HCT116 (cell line): Measurements from ENCODE around the gene SEMA4A. TPM values are rescaled to one million over a fixed set of nuclear protein-coding genes. Genes with fewer than 3 reads are reported as not detected.
A peak's percentile ranks its signal among the peaks of the same experiment; 100 is the strongest.

ENCODE experiments used
- ATAC-seq: fragments of 200-7000 bp; cut with Tn5 transposase; 2 replicates; pipeline ENCODE4 v1.9.1; 2020; ENCODE audit warnings: mild to moderate bottlenecking, moderate library complexity
- BruUV-seq: library from RNA; stranded (reverse); fragments of 400-500 nt; replicated peaks from 2 replicates; lab custom pipeline; 2021; lab: Mats Ljungman, UMichigan
- CTCF ChIA-PET: fragments of 300-600 bp; sonication (Branson Sonifier 250); formaldehyde crosslinking; loops from one replicate; lab custom pipeline; 2021; ENCODE audit warnings: antibody characterized with exemption; lab: Charles Lee
- POLR2A ChIA-PET: fragments of 300-600, 350-600 bp; sonication (Branson Sonifier 250); formaldehyde crosslinking; loops from one replicate; lab custom pipeline; 2021; ENCODE audit warnings: antibody characterized with exemption; lab: Charles Lee
- RAD21 ChIA-PET, 2 experiments: fragments of 300-600 bp; sonication (Branson Sonifier 250); formaldehyde crosslinking; loops; one replicate each; lab custom pipeline; 2023; ENCODE audit warnings: low total read pairs in 2 of 2; ENCODE audit not compliant: uncharacterized antibody in 2 of 2, unreplicated experiment in 2 of 2, low non-redundant PET in 1 of 2; lab: Charles Lee
- DNase-seq: peaks from one replicate; pipeline ENCODE4 v3.0.0-alpha.2; 2010; ENCODE audit warnings: low read depth, low spot score
- H2AFZ ChIP-seq: fragments of 200-600 bp; shearing (Covaris generic), sonication (generic); 2 replicates; pipeline ENCODE4 v1.6.1; 2017; ENCODE audit warnings: low read depth, mixed run types, mixed read lengths, antibody characterized with exemption, low read length; ENCODE audit not compliant: poor library complexity, severe bottlenecking
- H3K27ac ChIP-seq: 2 replicates; pipeline ENCODE4 v1.5.1; 2012; ENCODE audit warnings: low read depth, low read length
- H3K27me3 ChIP-seq: fragments of 200-600 bp; sonication (generic); 2 replicates; pipeline ENCODE4 v1.6.1; 2016; ENCODE audit warnings: mixed run types, low read length, mixed read lengths; ENCODE audit not compliant: insufficient read depth
- H3K36me3 ChIP-seq, 2 experiments: fragments of 200-500 bp in 1 of 2; fragments of 200-600 bp in 1 of 2; sonication (Bioruptor generic) in 1 of 2; sonication (generic) in 1 of 2; 2 replicates each; pipeline versions ENCODE4 v1.5.1 to v1.6.1; 2014 to 2016; ENCODE audit warnings: low read length in 2 of 2, inconsistent platforms in 1 of 2, mixed read lengths in 1 of 2, mixed run types in 1 of 2; ENCODE audit not compliant: insufficient read depth in 2 of 2, control insufficient read depth in 1 of 2
- H3K4me1 ChIP-seq, 2 experiments: fragments of 200-600 bp in 1 of 2; sonication (generic) in 1 of 2; 2 replicates each; pipeline versions ENCODE4 v1.5.1 to v1.6.1; 2012 to 2017; ENCODE audit warnings: low read length in 2 of 2, inconsistent platforms in 1 of 2, mild to moderate bottlenecking in 1 of 2, mixed read lengths in 1 of 2, mixed run types in 1 of 2, moderate library complexity in 1 of 2; ENCODE audit not compliant: insufficient read depth in 2 of 2, control insufficient read depth in 1 of 2
- H3K4me2 ChIP-seq: fragments of 200-600 bp; sonication (generic); 2 replicates; pipeline ENCODE4 v1.6.1; 2017; ENCODE audit warnings: mixed run types, low read length, mixed read lengths
- H3K4me3 ChIP-seq, 2 experiments: fragments of 200-600 bp in 1 of 2; sonication (generic) in 1 of 2; replicated peaks in 1 of 2; 2 replicates each; pipeline ENCODE4 v1.5.1; 2011 to 2016; ENCODE audit warnings: low read length in 2 of 2, control low read depth in 1 of 2, low read depth in 1 of 2, mild to moderate bottlenecking in 1 of 2, mixed read lengths in 1 of 2, mixed run types in 1 of 2
- H3K79me2 ChIP-seq: fragments of 200-600 bp; sonication (generic); 2 replicates; pipeline ENCODE4 v1.6.1; 2017; ENCODE audit warnings: mild to moderate bottlenecking, mixed run types, low read length, moderate library complexity, mixed read lengths; ENCODE audit not compliant: insufficient read depth
- H3K9ac ChIP-seq: fragments of 200-600 bp; sonication (generic); 2 replicates; pipeline ENCODE4 v1.6.1; 2016; ENCODE audit warnings: low read length, mixed read lengths
- H3K9me2 ChIP-seq: fragments of 200-600 bp; sonication (generic), shearing (Covaris generic); 2 replicates; pipeline ENCODE4 v1.6.1; 2017; ENCODE audit warnings: mixed run types, mild to moderate bottlenecking, moderate library complexity; ENCODE audit not compliant: insufficient read depth
- H3K9me3 ChIP-seq, 2 experiments: fragments of 200-500 bp in 1 of 2; fragments of 200-600 bp in 1 of 2; sonication (Bioruptor generic) in 1 of 2; sonication (generic) in 1 of 2; 2 replicates each; pipeline ENCODE4 v1.6.1; 2014 to 2017; ENCODE audit warnings: low read length in 2 of 2, mixed read lengths in 2 of 2, inconsistent platforms in 1 of 2, low read depth in 1 of 2, mild to moderate bottlenecking in 1 of 2, mixed run types in 1 of 2, moderate library complexity in 1 of 2; ENCODE audit not compliant: control insufficient read depth in 1 of 2, insufficient read depth in 1 of 2
- H4K20me1 ChIP-seq: fragments of 200-600 bp; sonication (generic), shearing (Covaris generic); 2 replicates; pipeline ENCODE4 v1.6.1; 2017; ENCODE audit warnings: mixed run types, mild to moderate bottlenecking, moderate library complexity; ENCODE audit not compliant: insufficient read depth
- CTCF ChIP-seq, 3 experiments: fragments of 200-600 bp in 1 of 3; sonication (generic) in 1 of 3; IDR thresholded peaks in 2 of 3; conservative IDR thresholded peaks in 1 of 3; 2 replicates each; pipeline ENCODE4 v1.5.1; 2012 to 2017; ENCODE audit warnings: low read depth in 2 of 3, low read length in 2 of 3, antibody characterized with exemption in 1 of 3, borderline replicate concordance in 1 of 3, control low read depth in 1 of 3, mild to moderate bottlenecking in 1 of 3, mixed read lengths in 1 of 3, mixed run types in 1 of 3, moderate library complexity in 1 of 3; ENCODE audit not compliant: insufficient read depth in 1 of 3
- POLR2AphosphoS5 ChIP-seq: IDR thresholded peaks from 2 replicates; pipeline ENCODE4 v1.6.1; 2011; ENCODE audit warnings: mild to moderate bottlenecking, low read depth, low read length, moderate library complexity
- TCF7L2 ChIP-seq: IDR thresholded peaks from 2 replicates; pipeline ENCODE4 v1.7.0; 2011; ENCODE audit warnings: borderline replicate concordance, inconsistent platforms; ENCODE audit not compliant: insufficient read depth, insufficient read length; ENCODE audit errors: extremely low read depth
- YY1 ChIP-seq: IDR thresholded peaks from 2 replicates; pipeline ENCODE4 v1.6.1; 2011; ENCODE audit warnings: low read length, low read depth, moderate library complexity, mild to moderate bottlenecking; ENCODE audit not compliant: insufficient replicate concordance; ENCODE audit errors: extremely low read depth
- ZFX ChIP-seq: fragments of 450-650 bp; IDR thresholded peaks from 2 replicates; pipeline ENCODE4 v1.6.1; 2017
- intact Hi-C: fragments of 100-400 bp; cut with micrococcal nuclease; formaldehyde crosslinking; loops from 2 replicates; pipeline ENCODE4 v1.10.0; 2022
- total RNA-seq: library from RNA; stranded (reverse); gene quantifications from one replicate; pipeline ENCODE4 v1.2.1, GENCODE V29; 2021; ENCODE audit not compliant: unreplicated experiment
- TF ChIP-seq, protein P1 (sequence below): IDR thresholded peaks from 2 replicates; pipeline ENCODE4 v1.6.1; 2012; ENCODE audit warnings: low read depth
- TF ChIP-seq, protein P2 (sequence below): IDR thresholded peaks from 2 replicates; pipeline ENCODE4 v1.6.1; 2012

SEMA4A gene
- total RNA-seq, 1 experiment from 2014 or later: 0.39 TPM

DNA sequence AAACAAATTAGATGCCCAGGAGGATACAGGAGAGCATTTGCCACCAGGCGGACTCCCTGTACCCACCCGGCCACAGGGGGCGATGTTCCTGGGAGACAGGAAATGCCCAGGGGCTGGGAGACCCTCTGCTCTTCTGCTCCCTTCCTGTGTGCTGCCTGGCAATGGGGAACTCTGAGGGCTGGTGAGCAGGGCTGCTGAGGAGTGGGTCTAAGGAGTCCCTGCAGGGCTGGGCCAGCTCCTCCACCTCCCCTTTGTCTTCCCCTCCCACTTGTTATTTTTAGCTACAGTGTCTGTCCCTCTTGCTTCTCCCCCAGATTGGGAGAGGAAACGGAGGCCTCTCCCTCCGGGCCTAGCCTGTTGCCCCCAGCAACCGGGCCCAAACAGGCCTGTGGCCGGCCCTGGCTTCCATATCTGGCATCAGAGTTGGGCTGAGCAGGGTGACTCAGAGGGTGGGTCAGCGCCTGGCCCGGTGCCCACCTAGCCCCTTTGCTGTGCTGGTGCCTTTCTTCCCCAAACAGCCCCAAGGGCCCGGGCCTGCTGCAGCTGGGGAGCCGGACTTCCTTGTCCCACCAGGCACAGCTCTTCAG lies 27.2 kb upstream of the SEMA4A start:
- Histone ChIP-seq H3K4me2 (peak overlapping the region; percentile 90), H3K9me2 (no peaks in the 10 kb centered on the region), H3K36me3 (peaks cover 5 to 18% of the 10 kb centered on the region in 2 experiments), H3K27me3 (no peaks in the 10 kb centered on the region), H3K9me3 (no peaks in the 10 kb centered on the region), H4K20me1 (no peaks in the 10 kb centered on the region), H3K79me2 (peaks cover 98% of the 10 kb centered on the region)
- intact Hi-C loops: no loop called here
- ChIA-PET RAD21 (interaction anchor here in 1 of 2 experiments (0.7 to 4.7 kb wide), 3 partner anchors 19 to 30 kb away, joined by 3 to 43 read pairs (median 3); no protein-coding TSS in a partner anchor), POLR2A (interaction anchor here (1.0 to 6.1 kb wide), 7 partner anchors 12 to 186 kb away, joined by 3 to 56 read pairs (median 4); partner anchors contain the start of genes LMNA and RAB25), CTCF (interaction anchor here (0.7 to 8.4 kb wide), 8 partner anchors 11 to 236 kb away, joined by 3 to 189 read pairs (median 8); partner anchors contain the start of genes LMNA and MEX3A)
- BruUV-seq: no TSS peak
- peak; percentile 75 for TF ChIP-seq POLR2AphosphoS5
- peak; percentile 67 for TF ChIP-seq ZFX
- TF ChIP-seq, protein P1, sequence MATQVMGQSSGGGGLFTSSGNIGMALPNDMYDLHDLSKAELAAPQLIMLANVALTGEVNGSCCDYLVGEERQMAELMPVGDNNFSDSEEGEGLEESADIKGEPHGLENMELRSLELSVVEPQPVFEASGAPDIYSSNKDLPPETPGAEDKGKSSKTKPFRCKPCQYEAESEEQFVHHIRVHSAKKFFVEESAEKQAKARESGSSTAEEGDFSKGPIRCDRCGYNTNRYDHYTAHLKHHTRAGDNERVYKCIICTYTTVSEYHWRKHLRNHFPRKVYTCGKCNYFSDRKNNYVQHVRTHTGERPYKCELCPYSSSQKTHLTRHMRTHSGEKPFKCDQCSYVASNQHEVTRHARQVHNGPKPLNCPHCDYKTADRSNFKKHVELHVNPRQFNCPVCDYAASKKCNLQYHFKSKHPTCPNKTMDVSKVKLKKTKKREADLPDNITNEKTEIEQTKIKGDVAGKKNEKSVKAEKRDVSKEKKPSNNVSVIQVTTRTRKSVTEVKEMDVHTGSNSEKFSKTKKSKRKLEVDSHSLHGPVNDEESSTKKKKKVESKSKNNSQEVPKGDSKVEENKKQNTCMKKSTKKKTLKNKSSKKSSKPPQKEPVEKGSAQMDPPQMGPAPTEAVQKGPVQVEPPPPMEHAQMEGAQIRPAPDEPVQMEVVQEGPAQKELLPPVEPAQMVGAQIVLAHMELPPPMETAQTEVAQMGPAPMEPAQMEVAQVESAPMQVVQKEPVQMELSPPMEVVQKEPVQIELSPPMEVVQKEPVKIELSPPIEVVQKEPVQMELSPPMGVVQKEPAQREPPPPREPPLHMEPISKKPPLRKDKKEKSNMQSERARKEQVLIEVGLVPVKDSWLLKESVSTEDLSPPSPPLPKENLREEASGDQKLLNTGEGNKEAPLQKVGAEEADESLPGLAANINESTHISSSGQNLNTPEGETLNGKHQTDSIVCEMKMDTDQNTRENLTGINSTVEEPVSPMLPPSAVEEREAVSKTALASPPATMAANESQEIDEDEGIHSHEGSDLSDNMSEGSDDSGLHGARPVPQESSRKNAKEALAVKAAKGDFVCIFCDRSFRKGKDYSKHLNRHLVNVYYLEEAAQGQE: no peak
- TF ChIP-seq, protein P2, sequence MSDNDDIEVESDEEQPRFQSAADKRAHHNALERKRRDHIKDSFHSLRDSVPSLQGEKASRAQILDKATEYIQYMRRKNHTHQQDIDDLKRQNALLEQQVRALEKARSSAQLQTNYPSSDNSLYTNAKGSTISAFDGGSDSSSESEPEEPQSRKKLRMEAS: no peak
- TF ChIP-seq YY1: peak; percentile 7
- TF ChIP-seq TCF7L2: peak; percentile 43
- peak in 2 of 3 experiments; percentile 62 to 76; a peak in 4 of 6 replicates for TF ChIP-seq CTCF (IDR thresholded peaks at IDR 0.05 in 2 of 3, conservative IDR thresholded peaks at IDR 0.05 in 1 of 3; ENCODE audit: borderline replicate concordance in 1 of 3, insufficient read depth in 1 of 3, low read depth in 2 of 3, low read length in 2 of 3)
- TF ChIP-seq, all 23 proteins: peak for 5
- H3K4me3 ChIP-seq: peak overlapping the region; percentile 52
- H3K4me1 ChIP-seq: peaks cover 74 to 98% of the 10 kb centered on the region in 2 experiments
- peak overlapping the region; percentile 95 for H3K27ac ChIP-seq
- H2AFZ ChIP-seq: no peak overlapping the region
- peak; percentile 40 for ATAC-seq
- H3K9ac ChIP-seq: peak overlapping the region; percentile 75
- peak; percentile 91 for DNase-seq
